ENCODE data around the gene SLIT3. TPM values are rescaled to one million over a fixed set of nuclear protein-coding genes. Genes with fewer than 3 reads are reported as not detected.

Gene SLIT3
- total RNA-seq, 4 donors from 2014 or later, result 0.97 to 6.1 (median 3.4) TPM

- TF ChIP-seq CTCF (IDR thresholded peaks at IDR 0.05 in 4 of 5, conservative IDR thresholded peaks at IDR 0.05 in 1 of 5), result no peak
- TF ChIP-seq POLR2A (IDR thresholded peaks at IDR 0.05), result no peak
- H3K4me1 ChIP-seq, result peaks cover 0 to 8% of the 10 kb centered on the region in 2 donors
- H3K4me3 ChIP-seq, result no peak overlapping the region
- no peaks in the 10 kb centered on the region for H3K9me3 ChIP-seq
- intact Hi-C loops (cut with DNase I; ENCODE audit: low total_unique reads), result no loop called here
- no peaks in the 10 kb centered on the region for H3K36me3 ChIP-seq
- in situ Hi-C loops (cut with MboI; ENCODE audit: low sequenced_read_pairs in 4 of 4), result no loop called here
- H3K27me3 ChIP-seq, result peaks cover 0 to 4% (median 3%) of the 10 kb centered on the region in 3 donors
- DNase-seq (no peak), ATAC-seq (peak in 1 of 2 donors; percentile 26)
- H3K27ac ChIP-seq, result no peak overlapping the region
Observed at GRCh38 chr5:168843277-168844015, 457.5 kb downstream of the SLIT3 start.

GRCh38 chr5:168842571-168843205 lies 458.3 kb downstream of the SLIT3 start:
- Histone ChIP-seq H3K4me1 (peaks cover 0 to 8% of the 10 kb centered on the region in 2 donors), H3K27me3 (peaks cover 0 to 4% (median 3%) of the 10 kb centered on the region in 3 donors), H3K36me3 (no peaks in the 10 kb centered on the region), H3K9me3 (no peaks in the 10 kb centered on the region), H3K4me3 (no peak overlapping the region), H3K27ac (no peak overlapping the region)
- TF ChIP-seq POLR2A (IDR thresholded peaks at IDR 0.05), result no peak
- no peak for TF ChIP-seq CTCF (IDR thresholded peaks at IDR 0.05 in 4 of 5, conservative IDR thresholded peaks at IDR 0.05 in 1 of 5)
- no peak for ATAC-seq
- DNase-seq, result no peak
- intact Hi-C loops (cut with DNase I; ENCODE audit: low total_unique reads) (no loop called here), in situ Hi-C loops (cut with MboI; ENCODE audit: low sequenced_read_pairs in 4 of 4) (no loop called here)

- H3K4me3 ChIP-seq, result no peak overlapping the region
- H3K36me3 ChIP-seq, result no peaks in the 10 kb centered on the region
- ATAC-seq, result no peak
- in situ Hi-C loops (cut with MboI; ENCODE audit: low sequenced_read_pairs in 4 of 4) (no loop called here), intact Hi-C loops (cut with DNase I; ENCODE audit: low total_unique reads) (no loop called here)
- TF ChIP-seq POLR2A (IDR thresholded peaks at IDR 0.05), result no peak
- no peak for TF ChIP-seq CTCF (IDR thresholded peaks at IDR 0.05 in 4 of 5, conservative IDR thresholded peaks at IDR 0.05 in 1 of 5)
- no peaks in the 10 kb centered on the region for H3K27me3 ChIP-seq
- no peaks in the 10 kb centered on the region for H3K9me3 ChIP-seq
- H3K4me1 ChIP-seq, result peaks cover 0 to 1% of the 10 kb centered on the region in 2 donors
- H3K27ac ChIP-seq, result no peak overlapping the region
- DNase-seq, result no peak
Observed at GRCh38 chr5:168837852-168838251, 463.1 kb downstream of the SLIT3 start.

- H3K9me3 ChIP-seq, result no peaks in the 10 kb centered on the region
- DNase-seq (no peak), ATAC-seq (no peak)
- no peaks in the 10 kb centered on the region for H3K4me1 ChIP-seq
- H3K27ac ChIP-seq, result no peak overlapping the region
- H3K4me3 ChIP-seq, result no peak overlapping the region
- in situ Hi-C loops (cut with MboI; ENCODE audit: low sequenced_read_pairs in 4 of 4) (no loop called here), intact Hi-C loops (cut with DNase I; ENCODE audit: low total_unique reads) (no loop called here)
- no peaks in the 10 kb centered on the region for H3K36me3 ChIP-seq
- H3K27me3 ChIP-seq, result peaks cover 0 to 4% (median 0%) of the 10 kb centered on the region in 3 donors
- TF ChIP-seq POLR2A (IDR thresholded peaks at IDR 0.05) (no peak), CTCF (IDR thresholded peaks at IDR 0.05 in 4 of 5, conservative IDR thresholded peaks at IDR 0.05 in 1 of 5) (no peak)
Observed at GRCh38 chr5:168836603-168837231, 464.2 kb downstream of the SLIT3 start.

All from gastrocnemius medialis (tissue), 4 donors.